Measurements from ENCODE around the gene EPHA5.

The EPHA5 gene

GRCh38 chr4:65670331-65671031 is at the start of gene EPHA5:
TSS of gene EPHA5 (minus strand) at chr4:65670489. CDS start at chr4:65669742, 747 bp downstream.
- DNase-seq (ENCODE audit: low read depth in 2 of 3, low spot score in 2 of 3), result no peak

DNA sequence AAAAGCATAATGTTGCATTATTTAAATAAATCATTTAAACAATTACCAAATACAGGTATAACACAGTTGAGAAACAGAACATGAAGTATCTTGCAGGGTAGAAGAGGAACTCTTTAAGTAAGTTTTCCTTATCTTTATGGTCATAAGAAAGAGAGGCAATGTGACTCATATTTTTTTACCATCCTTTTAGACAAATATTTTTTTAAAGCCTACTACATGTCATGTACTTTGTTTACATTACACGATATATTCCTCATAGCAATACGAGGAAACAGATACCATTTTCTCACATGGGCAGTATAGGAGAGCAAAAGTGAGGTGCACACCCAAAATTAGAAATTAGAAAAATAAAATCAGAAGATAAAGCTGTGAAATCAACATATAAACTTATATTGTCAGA is 49.3 kb upstream of the EPHA5 start:
- DNase-seq (ENCODE audit: low read depth in 2 of 3, low spot score in 2 of 3), result no peak

- DNase-seq (ENCODE audit: low read depth in 2 of 3, low spot score in 2 of 3), result no peak
Observed at GRCh38 chr4:65698631-65699030, 28.3 kb upstream of the EPHA5 start.

- no peak for DNase-seq (ENCODE audit: low read depth in 2 of 3, low spot score in 2 of 3)
Observed at GRCh38 chr4:65696436-65696835, 26.1 kb upstream of the EPHA5 start.

DNA sequence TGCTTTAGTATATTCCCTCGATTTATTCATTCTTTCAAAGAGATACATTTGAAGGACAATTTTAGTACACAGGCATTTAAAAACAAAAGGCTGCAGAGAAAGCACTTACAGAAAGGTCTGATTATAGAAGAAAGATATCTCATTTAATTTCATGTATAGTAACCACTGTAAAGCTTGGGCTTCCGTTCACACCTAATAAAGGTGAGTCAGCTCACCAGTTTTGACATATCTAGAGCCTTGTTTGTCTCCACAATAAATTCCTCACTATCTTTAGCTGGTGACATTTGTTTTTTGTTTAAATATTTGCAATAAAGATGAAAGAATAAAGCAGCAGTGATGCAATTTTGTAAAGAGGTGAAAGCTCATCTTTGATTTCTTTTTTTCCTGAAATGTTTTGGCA is 1.1 kb upstream of the EPHA5 start:
- no peak for DNase-seq (ENCODE audit: low read depth in 2 of 3, low spot score in 2 of 3)

DNA sequence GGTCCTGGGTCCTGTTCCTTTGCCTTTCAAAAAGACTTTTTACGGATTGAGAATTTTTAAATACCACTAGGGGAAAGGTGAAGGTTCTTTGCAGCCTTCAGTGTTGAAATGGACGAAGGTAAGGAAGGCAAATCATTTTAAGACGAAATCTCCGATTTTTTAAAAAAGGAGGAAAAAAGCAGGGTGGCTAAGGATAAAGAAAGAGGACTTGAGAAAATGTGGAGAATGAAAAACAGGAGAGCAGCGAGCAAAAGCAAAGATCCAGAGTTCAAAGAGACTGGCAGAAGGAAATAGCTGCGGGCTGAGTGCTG is 314 bp downstream of the EPHA5 start:
- no peak for DNase-seq (ENCODE audit: low read depth in 2 of 3, low spot score in 2 of 3)

- no peak for DNase-seq (ENCODE audit: low read depth in 2 of 3, low spot score in 2 of 3)
Observed at GRCh38 chr4:65669111-65670019, 924 bp downstream of the EPHA5 start.

GRCh38 chr4:65668201-65669089 is 1.8 kb downstream of the EPHA5 start:
- DNase-seq (ENCODE audit: low read depth in 2 of 3, low spot score in 2 of 3), result no peak

- no peak for DNase-seq (ENCODE audit: low read depth in 2 of 3, low spot score in 2 of 3)
Observed at GRCh38 chr4:65667506-65668041, 2.7 kb downstream of the EPHA5 start.

GRCh38 chr4:65665771-65666523 is 4.3 kb downstream of the EPHA5 start:
- no peak for DNase-seq (ENCODE audit: low read depth in 2 of 3, low spot score in 2 of 3)

DNA sequence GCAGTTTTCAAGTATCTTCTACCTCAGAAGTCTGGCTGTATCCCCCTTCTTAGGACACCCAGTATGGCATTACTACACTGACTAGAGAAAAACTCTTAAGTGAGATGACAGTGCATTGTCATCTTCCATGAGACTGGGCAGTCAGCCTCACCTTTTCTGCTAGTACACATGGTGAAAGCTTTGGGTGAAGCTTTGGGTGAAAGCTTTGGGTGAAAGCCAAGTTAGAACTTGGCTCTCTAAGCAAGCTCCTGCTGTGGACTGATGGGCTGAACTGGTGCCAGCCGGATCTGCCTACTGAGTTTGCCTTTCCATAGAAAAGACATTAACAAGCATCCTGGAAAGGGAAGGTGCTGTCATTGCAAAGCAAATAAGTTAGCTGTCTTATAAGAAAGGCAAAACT is 8.8 kb downstream of the EPHA5 start:
- DNase-seq (ENCODE audit: low read depth in 2 of 3, low spot score in 2 of 3), result no peak

GRCh38 chr4:65658117-65658516 is 12.2 kb downstream of the EPHA5 start:
- DNase-seq (ENCODE audit: low read depth in 2 of 3, low spot score in 2 of 3), result no peak

- no peak for DNase-seq (ENCODE audit: low read depth in 2 of 3, low spot score in 2 of 3)
Observed at GRCh38 chr4:65656008-65656407, 14.3 kb downstream of the EPHA5 start.

GRCh38 chr4:65654976-65655375 is 15.3 kb downstream of the EPHA5 start:
- no peak for DNase-seq (ENCODE audit: low read depth in 2 of 3, low spot score in 2 of 3)

GRCh38 chr4:65653740-65654361 is 16.4 kb downstream of the EPHA5 start:
- DNase-seq (ENCODE audit: low read depth in 2 of 3, low spot score in 2 of 3), result no peak

DNA sequence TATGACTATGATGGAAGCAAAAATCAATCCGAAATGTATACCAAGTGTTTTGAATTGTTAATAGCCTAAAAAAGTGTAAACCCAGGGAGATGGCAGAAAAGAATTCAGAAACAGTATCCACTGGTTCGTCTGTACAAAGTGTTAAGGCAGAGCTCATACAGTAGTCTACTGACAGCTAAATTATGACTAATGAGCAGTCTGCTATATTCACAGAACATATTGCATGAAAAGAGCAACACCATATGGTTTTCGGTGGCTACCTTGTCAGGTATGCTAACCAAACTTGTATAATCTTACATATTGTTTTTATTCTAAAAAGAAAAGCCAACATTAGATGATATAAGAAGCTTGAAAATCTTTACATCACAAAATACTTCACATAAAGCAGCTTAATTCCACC is 18.5 kb downstream of the EPHA5 start:
- DNase-seq (ENCODE audit: low read depth in 2 of 3, low spot score in 2 of 3), result no peak

- DNase-seq (ENCODE audit: low read depth in 2 of 3, low spot score in 2 of 3), result no peak
Observed at GRCh38 chr4:65651031-65651430, 19.3 kb downstream of the EPHA5 start.

DNA sequence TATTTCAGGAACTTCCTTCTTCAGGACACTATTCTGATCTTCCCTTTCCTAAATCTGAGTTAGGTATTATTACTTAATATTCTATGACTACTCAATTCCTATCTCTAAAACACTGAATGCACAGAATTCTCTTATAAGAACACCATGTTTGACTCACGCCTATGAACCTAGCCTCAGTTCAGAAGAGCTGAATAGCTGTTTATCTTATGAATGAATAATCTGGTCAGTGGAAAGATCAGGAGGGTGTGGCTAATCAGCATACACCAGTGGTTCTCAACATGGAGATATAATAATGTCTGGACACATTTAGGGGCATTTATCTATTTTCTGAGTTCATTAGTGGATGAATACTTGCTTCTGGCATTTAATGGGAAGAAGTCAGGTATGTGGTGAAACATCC is 24.2 kb downstream of the EPHA5 start:
- no peak for DNase-seq (ENCODE audit: low read depth in 2 of 3, low spot score in 2 of 3)

DNA sequence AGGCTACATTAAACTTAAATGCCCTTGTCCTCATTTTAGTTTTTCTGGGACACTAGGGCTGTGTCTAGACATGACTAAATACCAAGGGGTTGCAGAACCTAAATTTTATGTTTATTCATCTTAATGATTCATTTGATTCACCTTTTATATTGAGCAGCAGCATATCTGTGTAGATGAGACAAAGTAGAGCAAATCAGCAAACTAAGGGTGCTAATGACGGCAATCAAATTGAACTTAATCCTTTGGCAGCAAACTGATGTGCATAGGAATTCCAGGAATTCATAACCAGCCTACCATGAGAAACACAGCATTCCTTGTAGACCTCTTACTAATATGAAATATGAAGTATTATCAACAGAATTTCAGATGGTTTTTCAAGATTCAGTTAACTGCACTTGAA is 25.1 kb downstream of the EPHA5 start:
- DNase-seq (ENCODE audit: low read depth in 2 of 3, low spot score in 2 of 3), result no peak

All from activated CD8-positive, alpha-beta memory T cell treated with anti-CD3 and anti-CD28 coated beads for 48 hours (primary cell).